T-helper 2 cell treated with Interferon-gamma antibody and Interleukin-4, amounts not matched to agents 5 μg/mL and 100 μg/mL, for 36 hours (primary cell): ENCODE measurements around the gene PLCB1.
"Not testable (repeated sequence)": the region's sequence is repeated elsewhere in the genome, so short reads cannot be mapped to it uniquely, and the experiment has no call there.

Experiments
- DNase-seq: peaks from one replicate; pipeline ENCODE4 v3.0.0; 2021; ENCODE audit warnings: low spot score
- H3K27ac Mint-ChIP-seq: one replicate; pipeline ENCODE4 v1.8.0; 2021; ENCODE audit warnings: mild to moderate bottlenecking, mixed read lengths
- H3K27me3 Mint-ChIP-seq: one replicate; pipeline ENCODE4 v1.8.0; 2021; ENCODE audit warnings: low read depth, mixed read lengths
- H3K36me3 Mint-ChIP-seq: one replicate; pipeline ENCODE4 v1.8.0; 2021; ENCODE audit warnings: low read depth, mixed read lengths
- H3K4me1 Mint-ChIP-seq: one replicate; pipeline ENCODE4 v1.8.0; 2021; ENCODE audit warnings: low read depth, mixed read lengths
- H3K4me3 Mint-ChIP-seq: one replicate; pipeline ENCODE4 v1.8.0; 2022; ENCODE audit warnings: mild to moderate bottlenecking, moderate library complexity, mixed read lengths
- H3K9me3 Mint-ChIP-seq: one replicate; pipeline ENCODE4 v1.8.0; 2021; ENCODE audit warnings: mixed read lengths

Gene PLCB1

DNA sequence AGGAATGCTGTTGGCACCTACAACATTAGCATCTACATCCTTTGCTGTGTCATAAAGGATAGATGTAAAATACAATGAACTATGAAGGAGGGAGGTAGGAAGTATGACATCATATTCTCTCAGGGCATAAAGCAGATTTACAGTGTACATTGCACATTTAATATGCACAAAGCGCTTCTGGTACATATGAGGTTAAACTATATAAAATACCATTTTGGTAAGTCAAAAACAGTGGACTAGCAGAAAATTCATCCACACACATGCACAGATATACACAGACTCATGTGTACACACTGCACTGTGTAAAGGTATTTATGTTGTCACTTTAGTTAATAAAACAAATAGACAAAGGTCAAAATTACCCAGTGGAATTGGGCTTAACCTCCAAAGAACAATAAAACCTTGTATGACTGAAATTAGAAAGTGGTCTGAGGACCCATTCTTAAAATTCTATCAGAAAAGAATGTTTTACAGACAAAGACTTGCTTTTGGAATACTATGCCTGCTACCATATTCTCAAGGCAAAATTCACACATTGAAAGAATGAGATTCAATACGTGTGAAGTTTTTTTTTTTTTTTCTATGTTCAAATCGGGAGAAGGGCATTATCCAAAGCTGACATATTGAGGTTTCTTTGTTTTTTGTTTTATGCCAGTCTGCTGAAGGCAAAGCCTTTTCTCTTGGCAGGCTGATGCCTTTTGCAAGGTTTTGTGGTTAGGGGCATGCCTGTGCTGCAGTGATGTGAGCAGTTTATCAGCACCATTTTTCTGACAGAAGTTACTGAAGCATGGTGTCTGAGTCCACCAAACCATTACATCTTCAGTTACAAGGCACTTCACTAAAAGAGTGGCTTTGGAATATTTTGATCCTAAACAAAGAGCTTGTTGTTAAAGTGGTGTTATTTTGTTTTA is 199.0 kb downstream of the PLCB1 start:
- H3K36me3 Mint-ChIP-seq: no peaks in the 10 kb centered on the region
- no peak overlapping the region for H3K4me3 Mint-ChIP-seq
- peaks cover 5% of the 10 kb centered on the region for H3K27me3 Mint-ChIP-seq
- H3K27ac Mint-ChIP-seq: no peak overlapping the region
- DNase-seq: no peak
- H3K4me1 Mint-ChIP-seq: no peaks in the 10 kb centered on the region
- H3K9me3 Mint-ChIP-seq: no peaks in the 10 kb centered on the region

DNA sequence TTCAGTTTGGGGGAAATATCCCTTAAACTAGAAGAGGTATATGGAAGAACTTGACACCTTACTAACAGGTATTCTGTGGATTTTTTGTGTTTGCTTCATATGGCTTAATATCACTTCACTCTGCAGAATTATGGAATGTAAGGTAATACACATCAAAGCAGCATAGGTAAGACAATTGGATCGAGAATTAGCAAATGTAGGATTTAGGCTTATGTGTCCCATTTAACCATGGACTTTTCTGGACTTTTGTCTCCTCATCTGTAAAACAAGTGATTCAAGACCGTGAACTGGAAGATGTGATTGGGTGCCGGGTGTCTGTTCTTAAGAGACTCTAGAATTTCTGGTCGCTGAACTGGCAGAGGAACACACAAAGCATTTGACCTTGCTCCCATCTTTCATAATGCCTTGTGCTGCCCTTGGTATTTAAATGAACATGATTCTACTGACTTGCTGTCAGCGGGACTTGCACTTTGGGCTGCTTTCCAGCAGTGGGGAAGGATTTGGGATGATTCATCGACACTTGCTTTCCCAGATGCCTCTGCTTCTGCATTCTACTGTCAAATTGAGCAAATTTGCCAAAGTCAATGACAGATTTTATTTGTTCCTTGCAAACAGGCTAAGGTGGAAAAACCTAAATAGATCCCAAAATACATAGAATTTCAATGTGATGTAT is 199.8 kb downstream of the PLCB1 start:
- Mint-ChIP-seq H3K27ac (no peak overlapping the region), H3K4me1 (no peaks in the 10 kb centered on the region), H3K4me3 (no peak overlapping the region), H3K9me3 (no peaks in the 10 kb centered on the region), H3K27me3 (peaks cover 5% of the 10 kb centered on the region), H3K36me3 (no peaks in the 10 kb centered on the region)
- no peak for DNase-seq

DNA sequence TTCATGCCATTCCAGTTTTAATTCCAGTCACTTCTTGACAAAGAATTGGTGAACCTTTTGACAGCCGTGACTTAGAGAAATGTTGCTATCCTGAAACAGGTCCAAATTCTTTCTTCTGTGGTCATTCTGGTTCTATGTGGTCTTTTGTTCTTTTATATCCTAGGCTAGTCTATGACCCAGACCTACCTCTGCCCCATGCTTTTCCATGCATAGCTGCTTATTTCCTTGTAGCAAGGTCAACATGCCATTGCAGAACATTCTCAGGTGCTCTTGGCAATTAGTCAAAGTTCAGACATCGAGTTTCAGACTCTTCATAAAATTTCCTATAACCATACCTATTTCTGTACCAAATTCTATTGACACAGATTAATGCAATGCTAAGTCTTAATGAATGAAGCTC is 202.6 kb downstream of the PLCB1 start:
- Mint-ChIP-seq H3K9me3 (no peaks in the 10 kb centered on the region), H3K4me1 (no peaks in the 10 kb centered on the region), H3K4me3 (no peak overlapping the region), H3K27me3 (peaks cover 3% of the 10 kb centered on the region), H3K36me3 (no peaks in the 10 kb centered on the region), H3K27ac (no peak overlapping the region)
- no peak for DNase-seq

DNA sequence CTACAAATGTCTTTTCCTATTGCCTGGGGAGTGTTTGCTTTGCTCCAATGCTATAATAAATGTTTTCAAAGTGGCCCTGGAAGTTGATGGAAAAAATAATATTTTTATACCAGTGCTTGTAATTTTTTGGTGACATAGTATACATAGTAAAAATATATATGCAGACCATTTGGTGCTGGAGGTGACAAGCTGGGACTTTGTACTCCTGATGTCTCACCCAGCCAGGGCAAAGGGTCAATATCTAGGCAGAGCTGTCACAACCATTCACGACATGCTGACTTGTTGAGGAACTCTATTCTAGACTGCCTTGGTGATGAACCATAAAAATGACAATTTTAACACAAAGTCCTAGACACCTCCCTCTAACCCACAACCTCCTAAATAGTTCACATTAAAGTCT is 203.0 kb downstream of the PLCB1 start:
- H3K4me3 Mint-ChIP-seq: no peak overlapping the region
- no peaks in the 10 kb centered on the region for H3K36me3 Mint-ChIP-seq
- H3K27ac Mint-ChIP-seq: no peak overlapping the region
- no peaks in the 10 kb centered on the region for H3K4me1 Mint-ChIP-seq
- no peaks in the 10 kb centered on the region for H3K9me3 Mint-ChIP-seq
- DNase-seq: no peak
- peaks cover 3% of the 10 kb centered on the region for H3K27me3 Mint-ChIP-seq

DNA sequence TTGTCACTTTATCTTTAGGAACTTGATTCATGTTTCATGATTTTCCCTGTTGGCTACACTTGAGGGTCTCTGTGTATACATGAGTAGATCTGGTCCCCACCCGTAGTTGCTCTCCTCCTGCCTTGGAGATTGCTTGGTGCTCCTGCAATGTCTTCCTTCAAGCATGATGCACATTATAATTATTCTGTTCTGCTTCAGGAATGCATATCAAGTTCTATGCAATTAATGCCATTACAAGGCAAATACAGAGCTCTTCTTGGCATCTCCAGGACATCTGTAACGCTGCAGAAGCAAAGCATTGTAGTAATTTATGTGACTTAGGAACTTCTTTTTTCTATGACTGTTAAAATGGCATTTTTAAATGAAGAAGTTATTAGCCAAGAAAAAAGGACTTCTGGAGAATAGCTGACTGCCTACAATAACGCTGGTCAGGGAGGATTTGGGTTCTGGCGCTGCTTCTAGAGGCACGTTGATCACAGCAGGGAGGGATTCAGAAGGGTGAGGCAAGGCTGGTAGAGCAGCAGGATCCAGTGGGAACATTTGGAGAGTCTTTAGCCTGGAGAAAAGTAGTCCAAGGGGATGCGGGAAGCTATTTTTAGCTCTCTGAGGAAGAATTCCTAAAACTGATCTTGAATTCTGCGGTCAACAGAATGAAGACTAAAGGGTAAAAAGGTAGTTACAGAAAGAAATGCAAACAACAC is 203.6 kb downstream of the PLCB1 start:
- Mint-ChIP-seq H3K4me1 (no peaks in the 10 kb centered on the region), H3K27ac (no peak overlapping the region), H3K27me3 (peaks cover 3% of the 10 kb centered on the region), H3K36me3 (no peaks in the 10 kb centered on the region), H3K4me3 (no peak overlapping the region), H3K9me3 (no peaks in the 10 kb centered on the region)
- DNase-seq: no peak

DNA sequence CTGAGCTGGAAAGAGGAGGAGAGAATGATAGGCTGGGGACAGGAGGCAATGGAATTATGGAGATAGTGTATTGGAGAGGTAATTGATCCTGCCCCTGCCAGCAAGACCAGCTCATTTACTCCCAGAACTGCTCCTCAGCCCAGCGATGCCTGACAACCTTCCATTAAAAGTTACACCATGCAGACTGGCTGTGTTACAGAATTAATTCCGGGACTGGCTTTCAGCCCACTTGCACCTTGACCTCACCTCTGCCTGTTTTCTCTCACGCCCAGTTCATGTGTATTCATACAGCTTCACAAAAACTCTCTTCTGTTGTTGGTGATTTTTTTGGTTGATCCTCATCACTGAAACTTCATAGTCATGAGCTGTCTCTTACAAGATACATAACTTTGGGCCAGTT is 207.3 kb downstream of the PLCB1 start:
- Mint-ChIP-seq H3K4me3 (no peak overlapping the region), H3K36me3 (no peaks in the 10 kb centered on the region), H3K27ac (no peak overlapping the region), H3K27me3 (no peaks in the 10 kb centered on the region), H3K4me1 (no peaks in the 10 kb centered on the region), H3K9me3 (no peaks in the 10 kb centered on the region)
- no peak for DNase-seq

DNA sequence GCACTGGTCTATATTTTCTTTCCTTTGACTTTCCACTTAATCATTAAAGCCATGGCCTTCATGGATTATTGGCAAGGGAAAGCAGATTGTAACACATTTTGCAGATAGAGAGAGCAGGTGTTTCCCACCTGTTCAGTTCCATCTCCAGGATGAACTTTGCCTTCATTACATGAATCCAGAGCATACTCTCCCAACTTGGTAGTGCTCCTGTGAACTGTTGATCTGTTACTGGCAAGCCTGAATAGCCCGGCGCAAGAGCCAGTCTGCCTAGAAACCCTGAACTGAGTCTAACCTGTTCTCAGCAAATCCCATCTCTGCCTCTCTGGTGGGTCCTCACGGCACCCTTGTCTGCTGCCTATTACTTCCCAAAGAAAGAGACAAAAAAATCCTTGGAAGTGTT is 210.3 kb downstream of the PLCB1 start:
- Mint-ChIP-seq H3K9me3 (no peaks in the 10 kb centered on the region), H3K27me3 (peaks cover 2% of the 10 kb centered on the region), H3K4me1 (no peaks in the 10 kb centered on the region), H3K4me3 (no peak overlapping the region), H3K27ac (no peak overlapping the region), H3K36me3 (no peaks in the 10 kb centered on the region)
- DNase-seq: no peak

DNA sequence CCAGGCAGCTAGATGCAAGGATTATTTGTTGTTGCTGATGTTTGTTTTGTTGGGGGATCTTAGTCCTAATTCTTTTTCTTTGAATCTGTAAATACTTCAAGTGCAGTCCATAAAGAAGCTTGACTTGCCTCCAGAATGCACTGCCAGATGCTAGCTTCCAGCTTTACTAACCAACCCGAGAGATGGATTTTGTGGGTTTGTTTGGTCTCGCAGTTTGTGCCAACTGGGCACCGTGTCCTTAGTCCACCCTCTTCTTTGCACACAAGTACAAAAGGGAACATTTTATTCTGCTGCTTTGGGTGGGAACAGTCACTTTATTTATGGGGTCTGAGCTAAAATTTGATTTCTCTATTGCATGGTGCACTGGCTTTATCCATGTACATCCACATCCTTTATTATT is 212.0 kb downstream of the PLCB1 start:
- no peaks in the 10 kb centered on the region for H3K9me3 Mint-ChIP-seq
- no peak overlapping the region for H3K4me3 Mint-ChIP-seq
- no peak overlapping the region for H3K27ac Mint-ChIP-seq
- no peaks in the 10 kb centered on the region for H3K4me1 Mint-ChIP-seq
- peaks cover 2% of the 10 kb centered on the region for H3K27me3 Mint-ChIP-seq
- DNase-seq: no peak
- no peaks in the 10 kb centered on the region for H3K36me3 Mint-ChIP-seq

DNA sequence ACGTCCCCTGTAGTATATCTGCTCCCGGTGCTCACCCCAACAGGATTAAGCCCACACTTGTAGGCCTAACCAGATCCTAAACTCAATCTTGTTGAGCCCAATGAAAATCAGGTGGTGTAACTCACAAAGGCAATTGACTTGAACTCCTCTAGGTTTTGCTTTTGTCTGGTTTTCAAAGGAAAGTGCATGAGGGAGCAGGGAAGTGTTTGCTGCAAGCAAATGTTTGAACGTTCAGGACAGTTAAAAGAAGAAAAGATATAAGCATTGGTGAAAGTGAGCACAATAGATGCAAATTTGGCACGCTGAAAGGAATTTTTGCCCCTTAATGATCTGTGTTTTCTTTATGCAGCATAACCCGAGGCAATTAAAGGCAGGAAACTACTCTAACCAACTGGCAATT is 212.6 kb downstream of the PLCB1 start:
- peaks cover 2% of the 10 kb centered on the region for H3K27me3 Mint-ChIP-seq
- DNase-seq: no peak
- H3K27ac Mint-ChIP-seq: no peak overlapping the region
- H3K4me1 Mint-ChIP-seq: no peaks in the 10 kb centered on the region
- no peak overlapping the region for H3K4me3 Mint-ChIP-seq
- H3K9me3 Mint-ChIP-seq: no peaks in the 10 kb centered on the region
- no peaks in the 10 kb centered on the region for H3K36me3 Mint-ChIP-seq

DNA sequence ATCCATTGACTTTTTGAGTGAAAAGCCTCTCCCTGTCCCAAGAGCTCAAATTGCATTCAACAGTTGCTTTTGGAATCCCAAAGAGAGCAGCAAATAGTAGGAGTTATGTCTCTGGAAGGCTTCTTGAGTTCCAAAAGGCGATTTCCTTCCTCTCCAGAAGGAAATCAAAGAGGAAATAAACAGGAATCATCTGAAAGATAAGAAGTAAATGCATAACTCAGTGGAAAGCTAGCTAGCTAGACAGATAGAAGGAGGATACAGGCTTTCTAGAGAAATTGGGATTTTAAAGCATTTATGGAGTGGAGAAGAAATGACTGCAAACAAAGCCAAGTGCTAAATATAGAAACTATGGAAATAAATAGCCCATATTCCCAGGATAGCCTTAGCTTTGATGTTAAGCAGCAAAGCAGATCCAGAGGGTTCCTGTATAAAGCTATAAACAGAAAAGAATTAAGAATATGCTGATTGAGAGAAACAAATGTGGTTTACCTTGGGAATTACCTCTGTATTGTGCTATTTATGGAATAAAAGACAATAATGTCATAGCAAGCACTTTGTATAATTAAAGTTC is 214.7 kb downstream of the PLCB1 start:
- Mint-ChIP-seq H3K27ac (no peak overlapping the region), H3K4me1 (no peaks in the 10 kb centered on the region), H3K27me3 (peaks cover 2% of the 10 kb centered on the region), H3K4me3 (no peak overlapping the region), H3K36me3 (no peaks in the 10 kb centered on the region), H3K9me3 (no peaks in the 10 kb centered on the region)
- no peak for DNase-seq

DNA sequence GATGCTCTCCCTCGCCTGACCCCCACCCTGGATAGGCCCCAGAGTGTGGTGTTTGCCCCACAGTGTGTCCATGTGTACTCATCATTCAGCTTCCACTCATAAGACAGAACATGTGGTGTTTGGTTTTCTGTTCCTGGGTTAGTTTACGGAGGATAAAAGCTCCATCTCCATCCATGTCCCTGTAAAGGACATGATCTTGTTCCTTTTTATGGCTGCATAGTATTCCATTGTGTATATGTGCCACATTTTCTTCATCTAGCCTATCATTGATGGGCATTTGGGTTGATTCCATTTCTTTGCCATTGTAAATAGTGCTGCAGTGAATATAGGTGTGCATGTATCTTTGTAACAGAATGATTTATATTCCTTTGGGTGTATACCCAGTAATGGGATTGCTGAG is 218.2 kb downstream of the PLCB1 start:
- H3K4me3 Mint-ChIP-seq, H3K27me3 Mint-ChIP-seq, H3K9me3 Mint-ChIP-seq, DNase-seq, H3K27ac Mint-ChIP-seq, H3K36me3 Mint-ChIP-seq, H3K4me1 Mint-ChIP-seq: not testable (repeated sequence)

DNA sequence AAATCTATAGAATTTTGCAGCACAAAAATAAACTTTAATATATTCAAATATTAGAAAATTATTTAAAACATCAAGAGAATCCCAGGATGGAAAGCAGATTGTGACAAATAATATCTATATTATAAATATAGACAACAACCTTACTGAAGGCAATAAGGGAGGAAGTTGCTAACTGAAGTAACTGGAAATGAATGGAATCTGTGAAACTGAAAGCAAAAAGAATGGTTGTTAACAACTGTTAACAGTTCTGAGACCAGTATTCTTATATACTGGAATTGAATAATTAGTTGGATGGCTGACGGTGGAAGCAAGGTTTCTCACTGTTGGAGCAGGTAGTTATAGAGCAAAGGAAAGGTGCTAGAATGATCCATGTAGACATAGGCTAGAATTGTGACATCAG is 220.4 kb downstream of the PLCB1 start:
- H3K4me1 Mint-ChIP-seq: no peaks in the 10 kb centered on the region
- H3K4me3 Mint-ChIP-seq: no peak overlapping the region
- H3K36me3 Mint-ChIP-seq: no peaks in the 10 kb centered on the region
- DNase-seq: no peak
- H3K27me3 Mint-ChIP-seq: peaks cover 2% of the 10 kb centered on the region
- H3K27ac Mint-ChIP-seq: no peak overlapping the region
- H3K9me3 Mint-ChIP-seq: no peaks in the 10 kb centered on the region

DNA sequence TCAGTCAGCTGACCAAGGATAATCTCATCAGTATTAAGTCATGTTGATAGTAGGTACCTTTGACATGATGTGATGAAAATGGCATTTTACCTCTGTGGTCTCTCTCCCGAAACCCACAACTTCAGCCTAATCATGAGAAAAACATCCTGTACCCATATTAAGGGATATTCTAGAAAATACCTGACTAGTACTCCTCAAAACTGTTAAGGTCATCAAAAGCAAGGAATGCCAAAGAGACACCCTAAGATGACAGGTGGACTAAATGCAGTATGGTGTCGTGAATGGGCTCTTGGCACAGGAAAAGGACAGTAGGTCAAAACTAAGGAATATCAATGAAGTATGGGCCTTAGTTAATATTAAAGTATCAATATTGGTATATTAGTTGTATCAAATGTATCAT is 221.4 kb downstream of the PLCB1 start:
- no peaks in the 10 kb centered on the region for H3K9me3 Mint-ChIP-seq
- DNase-seq: no peak
- H3K4me3 Mint-ChIP-seq: no peak overlapping the region

DNA sequence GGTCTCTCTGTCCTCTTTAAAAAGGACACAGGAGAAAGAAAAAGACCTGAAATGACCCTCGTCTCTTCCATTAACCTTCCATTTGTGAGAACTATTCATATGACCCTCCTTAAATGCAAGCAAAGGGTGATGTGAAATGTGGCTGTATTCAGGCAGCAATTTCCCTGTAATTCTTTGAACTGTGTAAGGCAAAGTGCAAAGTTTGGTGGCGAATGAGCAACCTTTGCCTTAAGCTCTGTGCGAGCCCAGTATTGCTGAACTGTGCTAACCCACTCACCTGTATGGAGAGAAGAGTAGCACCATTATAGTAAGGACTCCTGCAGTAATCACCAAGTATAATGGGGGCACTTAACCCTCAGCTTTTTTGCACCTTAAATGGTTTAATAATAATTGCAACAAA is 223.4 kb downstream of the PLCB1 start:
- no peaks in the 10 kb centered on the region for H3K9me3 Mint-ChIP-seq
- H3K4me3 Mint-ChIP-seq: no peak overlapping the region

More for the DNA sequence above, 221.4 kb downstream of the PLCB1 start:
- Mint-ChIP-seq H3K4me1 (no peaks in the 10 kb centered on the region), H3K27me3 (peaks cover 2% of the 10 kb centered on the region), H3K36me3 (no peaks in the 10 kb centered on the region), H3K27ac (no peak overlapping the region)

More for the DNA sequence above, 223.4 kb downstream of the PLCB1 start:
- no peaks in the 10 kb centered on the region for H3K36me3 Mint-ChIP-seq
- no peaks in the 10 kb centered on the region for H3K4me1 Mint-ChIP-seq
- H3K27ac Mint-ChIP-seq: no peak overlapping the region
- no peak for DNase-seq
- H3K27me3 Mint-ChIP-seq: peaks cover 2% of the 10 kb centered on the region
